Measurements from ENCODE around the gene EFL1.

GRCh38 chr15:82298032-82298431, 35.5 kb upstream of the EFL1 start:
- TF ChIP-seq CTCF (conservative IDR thresholded peaks at IDR 0.05; ENCODE audit: low read depth, low read length) (no peak), POLR2A (IDR thresholded peaks at IDR 0.05; ENCODE audit: low read depth, low read length) (no peak), RAD21 (IDR thresholded peaks at IDR 0.05; ENCODE audit: low read length) (no peak), RFX5 (IDR thresholded peaks at IDR 0.05; ENCODE audit: low read depth, low read length) (no peak), MXI1 (IDR thresholded peaks at IDR 0.05; ENCODE audit: borderline replicate concordance, low read depth, low read length) (no peak)
